D721Med (cell line): Measurements from ENCODE around the gene BRD4.

Experiments used
- DNase-seq: peaks from one replicate; pipeline ENCODE4 v3.0.0; 2011; ENCODE audit warnings: low spot score; ENCODE audit not compliant: insufficient read length
- FAIRE-seq: peaks from 2 replicates; lab custom pipeline; 2011; peaks lifted over from hg19 to GRCh38; lab: Jason Lieb, UNC
- TF ChIP-seq, protein P1 (sequence below): IDR thresholded peaks from 2 replicates; pipeline ENCODE4 v1.5.1; 2012; ENCODE audit warnings: mild to moderate bottlenecking, control low read depth; ENCODE audit not compliant: insufficient read depth; ENCODE audit errors: missing control alignments

BRD4 gene

DNA sequence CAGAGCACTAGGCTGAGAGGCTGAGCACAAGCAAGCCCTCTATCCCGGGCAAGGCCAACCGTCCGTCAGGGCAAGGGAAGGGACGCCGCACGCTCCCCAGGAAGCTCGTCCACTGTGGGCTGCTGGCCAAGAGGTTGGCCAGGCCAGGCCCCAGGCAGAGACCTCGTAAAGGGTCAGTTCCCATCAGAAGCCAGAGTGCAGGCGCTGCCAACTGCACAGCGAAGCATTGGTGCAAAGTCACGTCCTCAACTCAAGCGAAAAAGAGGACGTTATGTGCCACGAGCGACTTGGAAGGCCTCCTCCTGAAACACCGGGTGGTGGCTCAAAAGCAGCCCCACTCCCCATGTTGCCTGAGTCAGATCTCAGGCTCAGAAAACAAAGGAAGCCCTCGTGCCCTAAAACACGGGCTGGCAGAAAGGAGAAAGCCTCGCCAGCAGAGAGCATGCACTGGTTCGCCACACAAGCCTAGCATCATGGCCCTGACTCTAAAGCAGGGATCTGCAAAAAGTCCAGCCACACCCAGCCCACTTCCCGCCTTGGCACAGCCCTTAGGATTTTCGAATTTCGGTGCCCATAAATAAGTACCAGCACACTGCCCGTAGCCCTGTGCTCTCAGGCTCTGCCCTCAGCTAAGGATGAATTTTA, 42.6 kb upstream of the BRD4 start:
- TF ChIP-seq, protein P1, sequence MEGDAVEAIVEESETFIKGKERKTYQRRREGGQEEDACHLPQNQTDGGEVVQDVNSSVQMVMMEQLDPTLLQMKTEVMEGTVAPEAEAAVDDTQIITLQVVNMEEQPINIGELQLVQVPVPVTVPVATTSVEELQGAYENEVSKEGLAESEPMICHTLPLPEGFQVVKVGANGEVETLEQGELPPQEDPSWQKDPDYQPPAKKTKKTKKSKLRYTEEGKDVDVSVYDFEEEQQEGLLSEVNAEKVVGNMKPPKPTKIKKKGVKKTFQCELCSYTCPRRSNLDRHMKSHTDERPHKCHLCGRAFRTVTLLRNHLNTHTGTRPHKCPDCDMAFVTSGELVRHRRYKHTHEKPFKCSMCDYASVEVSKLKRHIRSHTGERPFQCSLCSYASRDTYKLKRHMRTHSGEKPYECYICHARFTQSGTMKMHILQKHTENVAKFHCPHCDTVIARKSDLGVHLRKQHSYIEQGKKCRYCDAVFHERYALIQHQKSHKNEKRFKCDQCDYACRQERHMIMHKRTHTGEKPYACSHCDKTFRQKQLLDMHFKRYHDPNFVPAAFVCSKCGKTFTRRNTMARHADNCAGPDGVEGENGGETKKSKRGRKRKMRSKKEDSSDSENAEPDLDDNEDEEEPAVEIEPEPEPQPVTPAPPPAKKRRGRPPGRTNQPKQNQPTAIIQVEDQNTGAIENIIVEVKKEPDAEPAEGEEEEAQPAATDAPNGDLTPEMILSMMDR: no peak
- FAIRE-seq: no peak

GRCh38 chr19:15374105-15374651, 41.8 kb upstream of the BRD4 start:
- TF ChIP-seq, protein P1: no peak
- FAIRE-seq (no peak), DNase-seq (no peak)

More for the DNA sequence above, 42.6 kb upstream of the BRD4 start:
- DNase-seq: no peak

DNA sequence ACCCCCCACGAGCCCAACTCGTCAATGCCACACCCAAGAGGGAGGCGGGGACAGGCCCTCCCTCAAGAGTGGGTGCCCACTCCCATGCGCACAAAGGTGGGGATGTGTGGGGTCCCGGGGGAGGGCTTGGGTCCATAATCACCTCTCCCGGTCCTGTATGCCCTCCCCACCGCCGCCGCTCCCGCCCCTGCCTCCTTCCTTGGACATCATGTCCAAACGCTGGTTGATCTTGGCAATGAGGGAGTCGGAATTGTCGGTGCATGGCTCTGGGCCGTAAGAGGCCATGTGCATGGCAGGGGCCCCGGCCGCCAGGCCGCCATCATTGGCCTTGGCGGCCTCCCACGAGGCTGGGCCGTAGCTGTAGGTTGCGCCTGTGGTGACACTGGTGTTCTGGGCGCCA, 41.3 kb upstream of the BRD4 start:
- no peak for DNase-seq
- no peak for FAIRE-seq
- TF ChIP-seq, protein P1: no peak

GRCh38 chr19:15372891-15373301, 40.6 kb upstream of the BRD4 start:
- FAIRE-seq: no peak
- TF ChIP-seq, protein P1: no peak
- no peak for DNase-seq

DNA sequence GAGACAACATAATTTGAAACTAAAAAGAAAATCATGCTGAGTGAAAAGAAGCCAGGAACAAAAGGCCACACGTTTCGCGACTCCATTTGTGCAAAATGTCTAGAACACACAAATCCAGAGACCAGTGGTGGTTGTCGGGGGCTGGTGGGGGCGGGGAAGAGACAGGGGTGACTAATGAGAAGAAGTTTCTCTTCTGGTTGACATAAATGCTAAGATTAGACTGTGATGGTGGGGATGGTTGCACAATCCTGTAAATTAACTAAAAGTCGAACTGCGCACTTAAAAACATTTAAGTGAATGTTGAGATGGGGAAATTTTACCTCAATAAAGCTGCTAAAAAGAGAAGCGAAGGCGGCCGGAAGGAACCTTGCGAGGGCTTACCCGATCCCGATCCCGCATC, 40.1 kb upstream of the BRD4 start:
- DNase-seq (no peak), FAIRE-seq (no peak)
- TF ChIP-seq, protein P1: no peak

DNA sequence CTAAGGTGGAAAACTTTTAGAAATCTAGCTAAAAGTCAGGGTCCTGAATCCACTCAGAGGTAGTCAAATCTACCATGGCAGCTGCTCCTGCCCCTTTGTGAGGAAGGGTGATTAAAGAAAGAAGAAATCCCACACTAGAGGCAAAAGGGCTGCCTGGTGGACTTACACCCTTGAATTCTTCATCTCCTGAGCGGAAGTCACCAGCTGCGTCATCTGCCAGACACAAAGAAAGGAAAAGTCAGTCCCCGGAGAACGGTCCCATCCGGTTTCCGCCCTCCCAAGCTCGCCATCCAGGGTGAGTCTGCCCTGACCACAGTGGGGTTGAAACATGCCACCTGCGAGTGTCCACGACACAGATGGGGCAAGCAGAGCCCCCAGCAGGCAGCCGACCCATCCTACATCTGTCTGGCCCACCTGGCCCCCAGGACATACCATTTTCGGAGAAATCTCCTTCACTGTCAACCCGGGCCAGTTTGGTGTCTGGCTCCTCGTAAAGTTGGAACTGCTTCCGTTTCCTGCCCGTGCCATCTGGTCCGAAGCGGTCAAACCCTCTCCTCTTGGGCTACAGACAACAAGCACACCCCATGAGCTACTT, 39.5 kb upstream of the BRD4 start:
- FAIRE-seq: no peak
- TF ChIP-seq, protein P1: no peak
- no peak for DNase-seq

DNA sequence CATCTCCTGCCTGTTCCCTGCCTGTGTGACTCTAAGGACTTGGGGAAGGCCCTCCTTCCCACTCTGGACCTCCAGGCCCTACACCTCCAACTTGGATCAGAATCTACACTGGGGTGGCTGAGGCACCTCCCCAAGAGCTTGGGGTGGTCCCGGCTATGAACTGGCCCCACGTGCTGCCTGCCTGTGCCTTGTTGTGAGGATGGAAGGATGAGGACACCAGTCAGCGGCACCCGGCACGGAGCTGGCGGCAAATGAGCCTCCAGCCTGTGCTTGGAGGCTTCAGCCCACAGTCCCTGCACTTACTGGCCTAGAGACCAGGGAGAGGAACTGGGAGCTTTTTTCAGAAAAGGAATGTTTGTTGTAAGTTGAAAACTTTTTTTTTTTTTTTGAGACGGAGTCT, 38.8 kb upstream of the BRD4 start:
- TF ChIP-seq, protein P1: no peak
- no peak for FAIRE-seq

More for the DNA sequence above, 38.8 kb upstream of the BRD4 start:
- DNase-seq: no peak
